ENCODE results near the gene PSME1.

PSME1 gene

GRCh38 chr14:24149302-24149969 is 13.4 kb downstream of the PSME1 start:
- DNase-seq: no peak

- DNase-seq: no peak
These were observed 14.1 kb downstream of the PSME1 start for GRCh38 chr14:24150061-24150460.

DNA sequence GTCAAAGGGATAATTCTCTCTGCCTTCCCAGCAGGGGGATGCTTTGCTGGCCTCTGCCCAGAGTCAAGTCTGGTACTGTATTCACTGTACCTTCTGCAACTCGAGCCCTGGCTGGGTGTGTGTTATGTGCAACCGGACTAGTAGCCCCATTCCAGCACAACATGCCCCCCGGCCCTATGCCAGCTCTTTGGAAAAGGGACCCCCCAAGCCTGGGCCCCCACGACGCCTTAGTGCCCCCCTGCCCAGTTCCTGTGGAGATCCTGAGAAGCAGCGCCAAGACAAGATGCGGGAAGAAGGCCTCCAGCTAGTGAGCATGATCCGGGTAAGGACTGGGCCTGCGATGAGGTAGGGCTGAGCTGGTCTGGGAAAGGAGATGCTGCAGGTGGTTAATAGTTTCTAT is 14.6 kb downstream of the PSME1 start:
- no peak for DNase-seq

GRCh38 chr14:24150993-24151392 is 15.0 kb downstream of the PSME1 start:
- no peak for DNase-seq

GRCh38 chr14:24151404-24152080 is 15.5 kb downstream of the PSME1 start:
- no peak for DNase-seq

DNA sequence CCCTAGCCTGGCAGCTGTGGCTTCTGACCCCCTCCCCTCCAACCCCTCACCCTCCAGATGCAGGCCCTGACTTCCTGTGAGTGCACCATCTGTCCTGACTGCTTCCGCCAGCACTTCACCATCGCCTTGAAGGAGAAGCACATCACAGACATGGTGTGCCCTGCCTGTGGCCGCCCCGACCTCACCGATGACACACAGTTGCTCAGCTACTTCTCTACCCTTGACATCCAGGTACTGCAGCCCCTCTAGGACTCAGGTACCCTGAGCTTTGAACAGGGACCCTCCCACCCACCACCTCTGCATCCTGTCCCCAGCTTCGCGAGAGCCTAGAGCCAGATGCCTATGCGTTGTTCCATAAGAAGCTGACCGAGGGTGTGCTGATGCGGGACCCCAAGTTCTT is 19.1 kb downstream of the PSME1 start:
- DNase-seq: no peak

DNA sequence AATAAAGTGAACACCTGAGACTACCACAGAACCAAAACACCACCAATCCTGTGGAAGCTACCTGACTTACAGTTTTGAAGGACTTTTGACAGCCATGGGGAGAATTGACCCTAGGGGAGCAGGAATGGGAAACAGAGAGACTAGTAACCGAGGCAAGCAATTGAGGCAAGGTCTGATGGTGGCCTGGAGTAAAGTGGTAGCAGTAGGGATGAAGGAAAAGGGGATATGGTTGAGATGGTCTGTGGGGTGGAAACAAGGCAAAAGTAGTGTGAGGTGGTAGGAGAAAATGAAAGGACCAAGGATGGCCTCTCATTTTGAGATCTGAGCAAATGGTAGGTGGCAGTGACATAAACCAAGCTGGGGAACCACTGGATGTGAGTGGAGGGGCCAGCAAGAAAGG is 20.8 kb downstream of the PSME1 start:
- DNase-seq: no peak

- no peak for DNase-seq
These were observed 21.3 kb downstream of the PSME1 start for GRCh38 chr14:24157331-24157730.

DNA sequence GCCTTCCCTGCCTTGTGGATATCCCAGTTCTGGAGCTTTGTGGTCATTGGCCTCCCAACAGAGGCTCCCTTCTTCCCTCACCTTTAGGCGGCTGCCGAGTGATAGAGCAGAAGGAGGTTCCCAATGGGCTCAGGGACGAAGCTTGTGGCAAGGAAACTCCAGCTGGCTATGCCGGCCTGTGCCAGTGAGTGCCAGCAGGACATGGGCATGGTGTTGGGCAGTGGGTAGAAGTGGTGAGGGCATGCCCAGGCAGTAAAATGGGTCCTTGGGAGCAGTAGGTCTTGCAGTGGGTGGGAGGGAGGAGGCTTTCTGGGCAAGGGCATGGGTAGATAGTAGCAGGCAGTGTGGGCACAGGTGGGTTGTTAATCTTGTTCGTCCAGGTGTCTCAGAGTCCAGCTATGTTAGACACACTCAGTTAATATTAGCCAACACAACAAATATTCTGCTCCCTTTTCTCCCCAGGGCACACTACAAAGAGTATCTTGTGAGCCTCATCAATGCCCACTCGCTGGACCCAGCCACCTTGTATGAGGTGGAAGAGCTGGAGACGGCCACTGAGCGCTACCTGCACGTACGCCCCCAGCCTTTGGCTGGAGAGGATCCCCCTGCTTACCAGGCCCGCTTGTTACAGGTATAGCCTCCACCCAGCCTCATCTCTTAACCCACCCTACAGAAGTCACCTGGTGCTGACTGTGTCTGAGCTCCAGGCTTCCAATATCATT is 23.9 kb downstream of the PSME1 start:
- DNase-seq: no peak

DNA sequence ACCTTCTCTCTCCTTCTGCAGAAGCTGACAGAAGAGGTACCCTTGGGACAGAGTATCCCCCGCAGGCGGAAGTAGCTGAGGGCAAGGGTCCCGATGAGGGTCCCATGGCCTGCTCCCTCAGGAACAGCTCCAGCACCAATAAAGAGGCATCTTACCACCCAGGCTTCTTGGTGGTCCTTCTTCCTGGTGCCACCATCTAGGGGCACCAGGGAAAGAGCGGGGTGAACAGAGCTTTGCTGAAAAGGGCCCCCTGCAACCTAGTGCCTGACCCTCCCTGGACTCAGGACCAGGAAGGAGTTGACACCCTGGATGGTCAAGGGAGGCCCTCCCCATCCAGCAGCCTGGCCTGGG is 24.5 kb downstream of the PSME1 start:
- DNase-seq: no peak

- peak; percentile 97 for DNase-seq
These were observed 25.1 kb downstream of the PSME1 start, which contains the start of gene IRF9 for GRCh38 chr14:24160850-24161804. TSS of gene IRF9 (plus strand) at chr14:24161265. CDS start at chr14:24162145, 880 bp downstream.

GRCh38 chr14:24162093-24162492 is 26.1 kb downstream of the PSME1 start:
- no peak for DNase-seq

DNA sequence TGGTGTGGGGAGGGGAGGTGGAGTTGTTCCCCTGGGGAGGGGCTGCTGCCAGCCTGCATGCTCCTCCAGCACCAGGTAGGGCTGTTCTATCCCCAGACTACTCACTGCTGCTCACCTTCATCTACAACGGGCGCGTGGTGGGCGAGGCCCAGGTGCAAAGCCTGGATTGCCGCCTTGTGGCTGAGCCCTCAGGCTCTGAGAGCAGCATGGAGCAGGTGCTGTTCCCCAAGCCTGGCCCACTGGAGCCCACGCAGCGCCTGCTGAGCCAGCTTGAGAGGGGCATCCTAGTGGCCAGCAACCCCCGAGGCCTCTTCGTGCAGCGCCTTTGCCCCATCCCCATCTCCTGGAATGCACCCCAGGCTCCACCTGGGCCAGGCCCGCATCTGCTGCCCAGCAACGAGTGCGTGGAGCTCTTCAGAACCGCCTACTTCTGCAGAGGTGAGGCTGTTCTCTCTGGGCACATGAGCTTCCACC is 28.6 kb downstream of the PSME1 start:
- DNase-seq: no peak

GRCh38 chr14:24165785-24166184 is 29.8 kb downstream of the PSME1 start:
- DNase-seq: no peak

DNA sequence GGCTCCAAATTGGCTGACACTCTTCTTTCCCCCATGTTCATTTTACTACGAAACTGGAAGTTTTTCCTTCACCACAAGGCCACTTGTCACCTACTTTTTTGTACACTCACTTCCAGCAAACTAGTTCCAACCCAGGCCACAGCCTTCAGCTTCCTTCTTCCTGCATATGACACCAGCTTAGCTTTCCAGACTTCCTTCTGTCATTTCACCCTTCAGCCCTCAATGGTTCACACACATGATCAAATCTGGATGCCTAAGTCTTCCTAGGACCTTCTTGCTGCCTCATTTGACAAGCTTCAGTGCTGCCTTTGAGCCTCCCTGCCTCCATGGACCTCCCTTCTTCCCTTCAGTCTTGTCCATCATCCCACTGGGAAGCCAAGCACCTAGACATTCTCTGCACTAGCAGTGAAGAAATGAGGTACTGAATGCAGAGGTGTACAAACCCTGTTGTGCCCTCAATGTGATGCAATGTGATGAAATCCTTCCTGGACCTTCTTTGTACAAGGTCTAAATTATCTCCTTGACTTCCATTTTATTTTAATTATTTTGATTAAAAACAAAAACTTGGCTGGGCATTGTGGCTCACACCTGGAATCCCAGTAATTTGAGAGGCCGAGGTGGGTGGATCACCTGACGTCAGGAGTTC is 31.6 kb downstream of the PSME1 start:
- DNase-seq: peak; percentile 63

- no peak for DNase-seq
These were observed 35.6 kb downstream of the PSME1 start, which contains the start of gene REC8 for GRCh38 chr14:24171422-24172260. TSS of gene REC8 (plus strand) at chr14:24172080. CDS start at chr14:24172553, 473 bp downstream.

- no peak for DNase-seq
These were observed 36.4 kb downstream of the PSME1 start for GRCh38 chr14:24172261-24172860.

GRCh38 chr14:24172871-24173281 is 36.9 kb downstream of the PSME1 start:
- DNase-seq: no peak

GRCh38 chr14:24176599-24176998 is 40.6 kb downstream of the PSME1 start:
- no peak for DNase-seq

DNA sequence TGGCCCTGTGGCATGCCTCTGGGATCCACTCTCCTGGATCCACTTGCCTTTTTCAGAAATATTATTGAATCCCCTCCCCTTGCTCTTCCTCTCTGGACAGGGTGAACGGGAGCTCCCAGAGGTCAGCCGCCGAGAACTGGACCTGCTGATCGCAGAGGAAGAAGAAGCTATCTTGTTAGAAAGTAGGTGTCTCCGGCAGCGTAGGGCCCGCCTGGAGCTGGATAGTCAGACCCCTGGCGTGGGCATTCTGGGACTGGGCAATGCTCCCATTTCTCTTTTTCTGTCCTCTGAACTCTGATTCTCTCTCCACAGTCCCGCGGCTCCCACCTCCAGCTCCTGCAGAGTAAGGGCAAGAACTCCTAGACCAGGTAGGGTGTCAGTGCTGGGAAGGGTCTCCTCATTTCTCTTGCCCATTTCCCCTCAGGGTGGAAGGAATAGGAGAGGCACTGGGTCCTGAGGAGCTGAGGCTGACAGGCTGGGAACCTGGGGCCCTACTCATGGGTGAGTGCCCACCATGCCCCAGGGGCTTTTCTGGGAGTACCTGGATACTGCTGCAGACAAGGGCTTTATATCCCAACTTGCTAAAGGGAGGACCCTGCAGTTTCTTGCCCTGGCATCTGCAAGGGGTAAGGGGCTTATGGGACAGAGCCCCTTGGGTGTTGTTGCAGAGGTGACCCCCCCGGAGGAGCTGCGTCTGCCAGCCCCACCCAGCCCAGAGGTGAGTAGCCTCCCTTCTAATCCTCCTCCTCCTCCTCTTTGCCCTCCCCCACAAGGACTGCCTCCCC is 41.2 kb downstream of the PSME1 start:
- DNase-seq: no peak

Data from MV-4-11 (cell line).